ENCODE results near the gene TRIM4.
"Not testable (repeated sequence)": the region's sequence is repeated elsewhere in the genome, so short reads cannot be mapped to it uniquely, and the experiment has no call there.

TRIM4 gene

GRCh38 chr7:99954643-99955042 is 35.3 kb upstream of the TRIM4 start:
- H3K9me3 ChIP-seq (ENCODE audit: control insufficient read depth, insufficient read depth, low read depth, low read length); H3K4me1 ChIP-seq (ENCODE audit: control insufficient read depth, insufficient read depth, low read length); H3K36me3 ChIP-seq (ENCODE audit: control insufficient read depth in 2 of 2, insufficient read depth in 1 of 2, low read length in 2 of 2); H3K27ac ChIP-seq (ENCODE audit: extremely low read depth, low read depth, low read length); POLR2A ChIA-PET; H3K4me3 ChIP-seq (ENCODE audit: low read depth, low read length): not testable (repeated sequence)
- CTCF ChIA-PET: interaction anchor here (0.6 kb wide), 1 partner anchor 35 kb away, joined by 3 read pairs; no protein-coding TSS in a partner anchor
- TF ChIP-seq ZNF426 (tag by site-specific recombination; IDR thresholded peaks at IDR 0.05): peak; percentile 87
- peak; percentile 59; the same call in 1 of the 2 replicates for TF ChIP-seq ZNF292 (tag by site-specific recombination; IDR thresholded peaks at IDR 0.05; ENCODE audit: borderline replicate concordance, low read depth)
- peak; percentile 80 for TF ChIP-seq ZNF623 (tag by site-specific recombination; IDR thresholded peaks at IDR 0.05)
- 0 out of 2 replicates have a peak, but pooled peaks have one; percentile 71 for TF ChIP-seq ZNF354C (tag by site-specific recombination; IDR thresholded peaks at IDR 0.05; ENCODE audit: borderline replicate concordance, low read depth)
- peak; percentile 82; the same call in 1 of the 2 replicates for TF ChIP-seq ZNF404 (tag by site-specific recombination; IDR thresholded peaks at IDR 0.05)
- 0 out of 2 replicates have a peak, but pooled peaks have one; percentile 20 for TF ChIP-seq ZNF19 (tag by site-specific recombination; IDR thresholded peaks at IDR 0.05; ENCODE audit: low read depth)
- peak; percentile 80 for TF ChIP-seq ZNF510 (tag by site-specific recombination; IDR thresholded peaks at IDR 0.05; ENCODE audit: insufficient replicate concordance)
- TF ChIP-seq ZNF629 (tag by site-specific recombination; IDR thresholded peaks at IDR 0.05): peak; percentile 54
- peak; percentile 96 for TF ChIP-seq ZNF394 (tag by site-specific recombination; IDR thresholded peaks at IDR 0.05; ENCODE audit: borderline replicate concordance)
- peak; percentile 64 for TF ChIP-seq ZNF266 (tag by site-specific recombination; IDR thresholded peaks at IDR 0.05; ENCODE audit: low read depth)
- TF ChIP-seq ZNF558 (tag by site-specific recombination; IDR thresholded peaks at IDR 0.05): peak; percentile 85
- TF ChIP-seq ZNF518A (tag by site-specific recombination; conservative IDR thresholded peaks at IDR 0.05; ENCODE audit: low read depth): peak; percentile 95
- 0 out of 2 replicates have a peak, but pooled peaks have one; percentile 72 for TF ChIP-seq ZNF202 (tag by site-specific recombination; IDR thresholded peaks at IDR 0.05; ENCODE audit: borderline replicate concordance)
- TF ChIP-seq ZNF223 (tag by site-specific recombination; IDR thresholded peaks at IDR 0.05): 0 out of 2 replicates have a peak, but pooled peaks have one; percentile 54
- TF ChIP-seq ZNF580 (tag by site-specific recombination; IDR thresholded peaks at IDR 0.05): 0 out of 2 replicates have a peak, but pooled peaks have one; percentile 44
- TF ChIP-seq ZBTB21 (tag by site-specific recombination; IDR thresholded peaks at IDR 0.05): peak; percentile 72; the same call in 1 of the 2 replicates
- peak; percentile 82 for TF ChIP-seq ZNF555 (tag by site-specific recombination; conservative IDR thresholded peaks at IDR 0.05)
- TF ChIP-seq ZXDB (tag by site-specific recombination; IDR thresholded peaks at IDR 0.05): peak; percentile 54; the same call in 1 of the 2 replicates
- TF ChIP-seq SP3 (tag by site-specific recombination; IDR thresholded peaks at IDR 0.05): peak; percentile 18; the same call in 1 of the 2 replicates
- TF ChIP-seq ZNF140 (tag by site-specific recombination; IDR thresholded peaks at IDR 0.05): peak; percentile 72
- TF ChIP-seq ZNF560 (tag by site-specific recombination; IDR thresholded peaks at IDR 0.05; ENCODE audit: borderline replicate concordance): peak; percentile 76; the same call in 1 of the 2 replicates
- peak; percentile 43; the same call in 1 of the 2 replicates for TF ChIP-seq GLI2 (tag by site-specific recombination; IDR thresholded peaks at IDR 0.05; ENCODE audit: borderline replicate concordance, low read depth)
- TF ChIP-seq ZNF433 (tag by site-specific recombination; IDR thresholded peaks at IDR 0.05; ENCODE audit: low read depth): peak; percentile 78; the same call in 1 of the 2 replicates
- peak; percentile 53; the same call in 1 of the 2 replicates for TF ChIP-seq AEBP2 (tag by site-specific recombination; IDR thresholded peaks at IDR 0.05; ENCODE audit: borderline replicate concordance)
- TF ChIP-seq ZBTB8A (tag by site-specific recombination; IDR thresholded peaks at IDR 0.05): peak; percentile 71
- TF ChIP-seq ZNF664 (tag by site-specific recombination; IDR thresholded peaks at IDR 0.05): peak; percentile 70
- 0 out of 2 replicates have a peak, but pooled peaks have one; percentile 47 for TF ChIP-seq ZNF501 (tag by site-specific recombination; IDR thresholded peaks at IDR 0.05)
- peak; percentile 79 for TF ChIP-seq REST (tag by site-specific recombination; IDR thresholded peaks at IDR 0.05)
